Cardiac septum (tissue), 1 donor: Measurements from ENCODE around the gene DUSP15. TPM values are rescaled to one million over a fixed set of nuclear protein-coding genes. Genes with fewer than 3 reads are reported as not detected.

Experiments used
- DNase-seq: peaks from one replicate; pipeline ENCODE4 v3.0.0-alpha.2; 2020; ENCODE audit warnings: low spot score
- intact Hi-C: fragments of 100-400 bp; cut with DNase I; formaldehyde crosslinking; loops from one replicate; pipeline ENCODE4 v1.14.0; 2022
- total RNA-seq: library from RNA; stranded (reverse); fragmentation: NEBNext Ultra II Directional; extraction: Animal tissue kit (Norgen Biotek cat#: 25700); gene quantifications from one replicate; pipeline ENCODE4 v1.2.1, GENCODE V29; 2021
- donor health status: DM: no; HTN: no; CAD: no.

DUSP15 gene
- total RNA-seq, 1 donor from 2014 or later, result 3.4 TPM

- intact Hi-C loops, result no loop called here
- no peak for DNase-seq
Observed at GRCh38 chr20:31897541-31897940, 27.2 kb upstream of the DUSP15 start.

- intact Hi-C loops, result no loop called here
- DNase-seq, result no peak
Observed at GRCh38 chr20:31896049-31896448, 25.7 kb upstream of the DUSP15 start.

GRCh38 chr20:31894980-31895675, 24.8 kb upstream of the DUSP15 start:
- no peak for DNase-seq
- intact Hi-C loops, result no loop called here

- DNase-seq, result no peak
- intact Hi-C loops, result no loop called here
Observed at GRCh38 chr20:31890646-31891045, 20.3 kb upstream of the DUSP15 start.

- no peak for DNase-seq
- intact Hi-C loops, result no loop called here
Observed at GRCh38 chr20:31883829-31884228, 13.5 kb upstream of the DUSP15 start.

- intact Hi-C loops, result no loop called here
- no peak for DNase-seq
Observed at GRCh38 chr20:31881945-31882344, 11.6 kb upstream of the DUSP15 start.

- intact Hi-C loops, result no loop called here
Observed at GRCh38 chr20:31879143-31879987, 9.0 kb upstream of the DUSP15 start.

GRCh38 chr20:31877684-31878083, 7.4 kb upstream of the DUSP15 start:
- no peak for DNase-seq
- intact Hi-C loops, result no loop called here

More at GRCh38 chr20:31879143-31879987, 9.0 kb upstream of the DUSP15 start:
- DNase-seq, result peak; percentile 96

- intact Hi-C loops, result no loop called here
- DNase-seq, result no peak
Observed at GRCh38 chr20:31875671-31876070, 5.3 kb upstream of the DUSP15 start.

- DNase-seq, result no peak
- intact Hi-C loops, result no loop called here
Observed at GRCh38 chr20:31872406-31872805, 2.1 kb upstream of the DUSP15 start.

GRCh38 chr20:31871618-31871954, 1.3 kb upstream of the DUSP15 start:
- intact Hi-C loops, result no loop called here

GRCh38 chr20:31870726-31871617, 645 bp upstream of the DUSP15 start:
- no peak for DNase-seq
- intact Hi-C loops, result no loop called here

More at GRCh38 chr20:31871618-31871954, 1.3 kb upstream of the DUSP15 start:
- no peak for DNase-seq

GRCh38 chr20:31869673-31869941, 720 bp downstream of the DUSP15 start:
- DNase-seq, result no peak
- intact Hi-C loops, result no loop called here

GRCh38 chr20:31868853-31869672, 1.3 kb downstream of the DUSP15 start:
- no peak for DNase-seq
- intact Hi-C loops, result no loop called here

GRCh38 chr20:31866221-31866620, 4.1 kb downstream of the DUSP15 start:
- intact Hi-C loops, result no loop called here
- no peak for DNase-seq

- intact Hi-C loops, result loop anchor here (2.0 kb wide), 1 partner anchor 22 kb away; no protein-coding TSS in a partner anchor
- DNase-seq, result no peak
Observed at GRCh38 chr20:31864521-31865400, 5.6 kb downstream of the DUSP15 start.

- no peak for DNase-seq
Observed at GRCh38 chr20:31863296-31864085, 6.8 kb downstream of the DUSP15 start.

GRCh38 chr20:31862506-31862905, 7.8 kb downstream of the DUSP15 start:
- intact Hi-C loops, result no loop called here
- peak; percentile 61 for DNase-seq

More at GRCh38 chr20:31863296-31864085, 6.8 kb downstream of the DUSP15 start:
- intact Hi-C loops, result loop anchor here (2.0 kb wide), 1 partner anchor 23 kb away; no protein-coding TSS in a partner anchor
